Measurements from ENCODE around the gene CBX1.
A peak's percentile ranks its signal among the peaks of the same experiment; 100 is the strongest.

CBX1 gene

GRCh38 chr17:48025904-48026501, 75.3 kb downstream of the CBX1 start:
- no peak for DNase-seq

GRCh38 chr17:48025040-48025903, 76.0 kb downstream of the CBX1 start:
- peak; percentile 94 for DNase-seq

GRCh38 chr17:48024149-48025039, 76.9 kb downstream of the CBX1 start:
- peak; percentile 29 for DNase-seq

GRCh38 chr17:48023400-48024148, 77.7 kb downstream of the CBX1 start:
- DNase-seq: peak; percentile 48

- no peak for DNase-seq
Observed at GRCh38 chr17:48022901-48023300, 78.4 kb downstream of the CBX1 start.

GRCh38 chr17:48021934-48022333, 79.3 kb downstream of the CBX1 start:
- DNase-seq: no peak
